Endometrial microvascular endothelial cells (primary cell): ENCODE measurements around the gene VTI1A. TPM values are rescaled to one million over a fixed set of nuclear protein-coding genes. Genes with fewer than 3 reads are reported as not detected.

ENCODE experiments used
- in situ Hi-C: cut with HindIII; loops from 2 replicates; pipeline ENCODE4 v1.10.0; 2017; ENCODE audit warnings: low sequenced_read_pairs, low pct_unique_long_range_greater_than_20kb; ENCODE audit errors: inconsistent ontology term
- total RNA-seq: library from RNA; depleted of rRNA; stranded (reverse); fragments of >200 nt; gene quantifications from one replicate; pipeline ENCODE4 v1.2.3, GENCODE V29; 2015; ENCODE audit errors: inconsistent ontology term

The VTI1A gene
- total RNA-seq, 1 donor from 2014 or later: 40.9 TPM

GRCh38 chr10:112750427-112751167, 303.6 kb downstream of the VTI1A start:
- in situ Hi-C loops: no loop called here

DNA sequence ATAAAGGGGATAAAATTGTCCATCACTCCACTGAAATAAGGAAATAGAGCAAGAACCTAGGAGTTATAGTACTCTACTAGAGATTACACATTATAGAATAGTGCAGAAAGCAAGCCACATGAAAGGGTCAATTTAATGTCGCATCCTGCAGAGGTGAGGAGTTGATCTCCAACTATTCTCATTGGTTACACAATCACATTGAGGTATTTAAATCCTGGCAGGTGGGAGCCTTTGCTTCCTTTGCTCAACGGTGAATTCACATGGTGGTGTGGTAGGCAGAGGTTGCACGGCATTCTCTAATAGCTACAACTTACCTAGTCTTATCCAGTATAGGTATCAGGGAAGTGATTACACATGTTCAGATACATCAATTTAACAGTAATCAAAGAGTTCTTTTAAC, 304.6 kb downstream of the VTI1A start:
- in situ Hi-C loops: no loop called here

DNA sequence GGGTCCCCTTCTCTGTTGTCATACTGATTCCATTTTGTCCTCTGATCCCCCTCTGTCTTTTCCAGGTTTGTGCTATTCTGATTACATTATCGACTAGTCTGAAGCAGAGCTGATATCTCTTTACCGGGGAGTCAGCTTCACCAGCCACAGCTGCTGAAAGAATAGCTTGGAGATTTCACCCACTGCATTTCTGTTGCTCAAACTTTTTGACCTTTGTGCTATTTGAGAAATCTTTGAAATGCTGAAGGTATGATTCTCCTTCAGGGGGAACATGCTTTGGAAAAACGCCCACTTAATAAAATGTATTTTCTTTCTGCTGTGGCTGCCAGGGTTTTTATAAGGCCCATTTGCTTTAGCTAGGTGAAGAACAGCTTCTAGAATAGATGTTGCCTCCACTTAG, 305.3 kb downstream of the VTI1A start:
- in situ Hi-C loops: no loop called here

DNA sequence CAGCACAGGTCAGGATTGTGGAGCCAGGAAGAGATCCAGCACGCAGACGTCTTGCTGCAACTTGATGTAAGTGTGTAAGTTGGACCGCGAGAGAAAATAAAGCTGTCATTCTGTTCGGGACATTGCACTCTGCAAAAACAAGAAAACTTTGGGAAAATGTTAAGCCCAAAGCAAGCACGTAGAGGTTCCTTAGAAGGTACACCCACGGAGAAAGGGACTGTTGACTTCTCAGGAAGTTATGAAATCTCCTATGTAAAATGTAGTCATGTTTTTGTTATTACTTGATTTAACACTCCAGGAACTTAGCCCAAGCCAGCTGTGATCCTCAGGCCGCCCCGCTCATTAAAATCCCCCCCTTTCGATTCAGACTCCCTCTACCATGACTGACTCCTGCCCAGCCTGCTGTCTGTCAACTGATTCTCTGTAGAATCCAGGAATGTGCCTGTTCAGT, 307.0 kb downstream of the VTI1A start:
- in situ Hi-C loops: no loop called here

DNA sequence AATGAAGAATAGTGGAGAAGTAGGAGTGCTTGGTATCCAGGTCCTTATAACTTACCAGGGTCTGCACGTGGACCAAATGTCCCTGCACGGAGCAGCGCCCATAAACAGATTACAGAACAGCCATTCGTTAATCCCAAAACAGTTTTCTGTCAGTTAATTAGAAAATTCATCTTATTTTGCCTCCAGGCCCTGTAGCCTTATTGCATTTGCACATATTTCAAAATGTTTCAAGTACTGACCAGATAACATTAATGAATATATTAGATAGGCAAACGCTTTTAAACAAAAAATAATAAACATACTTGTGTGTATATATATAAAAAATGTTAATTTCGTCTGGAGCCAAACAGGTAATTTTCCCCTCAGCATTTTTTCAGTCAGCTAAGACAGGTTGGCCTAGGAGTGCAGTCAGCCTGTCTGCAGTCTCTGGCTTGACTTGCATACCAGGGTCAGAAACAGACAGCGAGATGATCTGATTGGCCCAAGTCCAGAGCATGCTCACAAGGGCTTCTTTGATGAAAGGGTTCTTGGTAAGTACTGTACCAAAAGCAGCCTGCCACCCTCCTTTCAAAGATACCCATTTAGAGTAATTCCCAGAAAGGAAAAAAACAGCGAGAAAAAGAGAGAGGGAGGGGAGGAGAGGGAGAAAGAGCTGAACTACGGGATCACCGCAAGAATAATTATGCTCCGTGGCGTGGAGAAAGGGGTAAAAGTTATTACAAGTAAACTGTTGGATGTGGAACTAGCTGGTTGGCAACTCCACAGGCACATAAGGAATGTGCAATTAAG, 308.6 kb downstream of the VTI1A start:
- in situ Hi-C loops: no loop called here

- in situ Hi-C loops: no loop called here
Measured at GRCh38 chr10:112756235-112756527, 309.2 kb downstream of the VTI1A start.

DNA sequence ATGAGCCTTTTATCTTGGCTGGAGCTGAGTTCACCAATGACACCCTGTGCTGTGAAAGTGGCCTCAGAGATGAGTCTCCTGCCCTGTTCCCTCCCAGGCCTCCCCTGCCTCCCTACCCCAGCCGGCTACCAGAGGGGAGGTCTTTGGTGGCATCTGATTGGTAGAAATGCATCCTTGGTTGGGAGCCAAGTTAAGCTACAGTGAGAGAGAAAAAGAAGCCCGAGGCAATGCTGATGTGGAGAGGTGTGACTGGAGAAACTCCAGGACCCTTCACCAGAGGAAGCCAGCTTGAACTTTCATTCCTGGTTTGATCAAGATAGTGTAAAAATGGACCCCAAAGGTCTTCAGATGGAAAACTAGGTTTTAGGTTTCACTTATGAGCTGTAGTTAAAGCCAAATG, 311.9 kb downstream of the VTI1A start:
- in situ Hi-C loops: no loop called here

DNA sequence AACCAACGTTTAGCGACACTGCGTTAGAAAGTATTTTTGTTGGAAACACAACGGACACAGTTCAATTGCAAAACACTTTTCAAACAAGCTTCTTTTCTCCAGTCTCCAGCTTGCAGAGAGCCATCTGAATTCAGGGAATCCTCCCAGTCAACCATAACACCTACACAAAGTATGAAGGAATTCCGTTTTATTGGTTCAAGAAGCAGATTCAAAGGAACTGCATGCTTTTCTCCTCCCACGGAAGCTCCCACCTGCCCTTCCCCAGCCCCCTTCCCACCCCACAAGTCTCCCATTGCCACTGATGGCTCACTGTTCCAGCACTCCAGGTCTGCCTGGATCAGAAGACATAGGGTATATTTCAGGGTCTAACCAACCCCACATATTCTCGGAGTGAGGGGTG, 312.5 kb downstream of the VTI1A start:
- in situ Hi-C loops: no loop called here

GRCh38 chr10:112761256-112761655, 314.2 kb downstream of the VTI1A start:
- in situ Hi-C loops: no loop called here

- in situ Hi-C loops: no loop called here
Measured at GRCh38 chr10:112763916-112764520, 317.0 kb downstream of the VTI1A start.

DNA sequence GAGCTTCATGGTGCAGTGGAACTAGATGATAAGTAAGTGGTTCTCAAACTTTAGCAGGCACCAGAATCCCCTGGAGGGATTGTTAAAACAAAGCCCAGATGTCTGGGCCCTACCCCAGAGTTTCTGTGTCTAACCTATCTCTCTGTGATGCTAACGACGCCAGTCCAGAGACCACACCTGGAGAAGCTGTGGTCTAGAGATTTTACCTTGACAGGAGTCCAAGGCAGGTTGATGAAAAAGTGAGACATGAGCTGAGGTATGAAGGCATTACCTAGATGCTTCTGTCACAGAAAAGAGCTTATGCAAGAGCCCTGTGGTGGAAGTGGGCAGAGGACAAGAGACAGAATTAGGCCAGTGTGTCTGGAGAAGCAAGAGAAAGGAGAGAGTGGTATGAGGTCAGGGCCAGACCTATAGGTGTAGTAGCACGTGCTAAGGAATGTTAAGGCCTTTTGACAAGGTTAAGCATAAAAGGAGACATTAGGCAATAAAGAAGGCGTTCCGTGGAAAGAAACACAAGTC, 318.8 kb downstream of the VTI1A start:
- in situ Hi-C loops: no loop called here

- in situ Hi-C loops: no loop called here
Measured at GRCh38 chr10:112766636-112767035, 319.6 kb downstream of the VTI1A start.

DNA sequence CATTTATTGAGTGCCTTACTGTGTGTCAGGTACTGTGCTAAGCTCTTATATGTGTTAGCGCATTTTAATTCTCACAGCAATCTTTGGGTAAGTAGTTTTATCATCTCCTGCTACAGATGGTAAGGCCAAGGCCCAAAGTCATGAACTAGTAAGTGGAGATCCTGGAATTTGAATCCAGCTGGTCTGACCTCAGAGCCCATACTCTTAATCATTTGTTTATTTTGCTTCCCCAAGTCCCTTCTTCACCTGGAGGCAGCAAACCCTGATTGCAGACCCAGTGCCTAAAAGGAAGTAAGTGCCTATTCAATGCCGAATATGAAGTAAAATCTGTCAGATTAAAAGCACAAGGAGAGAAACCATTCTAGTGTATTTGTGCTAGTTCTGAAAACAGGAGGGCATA, 320.1 kb downstream of the VTI1A start:
- in situ Hi-C loops: no loop called here

DNA sequence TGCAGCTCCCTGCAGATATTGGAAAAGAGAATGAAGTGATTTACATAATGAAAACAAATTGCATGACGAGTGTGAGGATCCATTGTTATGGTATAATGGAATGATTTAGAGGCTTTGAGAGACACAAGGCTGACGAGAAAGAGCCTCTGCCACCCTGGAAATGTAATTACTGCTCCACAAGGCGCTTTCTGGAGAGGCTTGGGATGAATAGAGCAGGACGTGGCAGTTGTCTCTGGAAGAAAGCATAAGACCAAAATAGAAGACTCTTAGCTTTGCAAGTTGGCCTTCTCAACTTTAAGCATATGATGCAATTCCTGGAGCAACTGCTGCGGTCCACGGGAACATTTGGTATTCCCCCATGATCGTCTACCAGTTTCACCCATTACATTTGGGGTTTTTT, 321.1 kb downstream of the VTI1A start:
- in situ Hi-C loops: no loop called here

GRCh38 chr10:112769081-112769480, 322.1 kb downstream of the VTI1A start:
- in situ Hi-C loops: no loop called here

- in situ Hi-C loops: no loop called here
Measured at GRCh38 chr10:112769611-112770370, 322.8 kb downstream of the VTI1A start.

- in situ Hi-C loops: no loop called here
Measured at GRCh38 chr10:112771733-112772132, 324.7 kb downstream of the VTI1A start.

GRCh38 chr10:112773783-112774182, 326.8 kb downstream of the VTI1A start:
- in situ Hi-C loops: no loop called here

DNA sequence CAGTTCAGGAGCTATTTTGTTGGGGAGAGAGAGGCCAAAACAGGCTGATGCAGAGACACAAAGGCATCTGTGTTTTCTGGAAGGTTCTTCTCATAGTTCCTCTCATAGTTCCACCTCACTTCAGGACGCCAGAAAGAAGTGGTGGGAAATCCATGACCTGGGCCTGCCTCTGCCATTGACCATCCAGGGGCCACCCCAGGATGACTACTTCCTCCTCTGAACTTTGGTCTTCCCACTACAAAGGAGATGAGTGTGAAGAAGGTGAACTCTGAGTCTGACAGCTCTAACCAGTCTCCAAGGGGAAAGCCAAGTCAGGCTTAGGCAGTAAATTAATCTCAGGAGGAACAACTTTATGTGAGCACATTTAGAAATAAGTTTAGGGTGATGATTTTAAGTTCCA, 327.2 kb downstream of the VTI1A start:
- in situ Hi-C loops: no loop called here
